ENCODE results near the gene ADGRG3. TPM values are rescaled to one million over a fixed set of nuclear protein-coding genes. Genes with fewer than 3 reads are reported as not detected.

Gene ADGRG3
- total RNA-seq, 1 donor from 2014 or later = 0.87 TPM

GRCh38 chr16:57629516-57630406 is 38.3 kb upstream of the ADGRG3 start:
- peak; percentile 62 for DNase-seq (ENCODE audit: missing footprints)
- intact Hi-C loops (cut with DNase I) = loop anchor here (2.0 kb wide), 1 partner anchor 17 kb away; no protein-coding TSS in a partner anchor
- ATAC-seq = no peak

GRCh38 chr16:57630407-57630797 is 37.7 kb upstream of the ADGRG3 start:
- intact Hi-C loops (cut with DNase I) = no loop called here
- DNase-seq (ENCODE audit: missing footprints) (no peak), ATAC-seq (no peak)

- ATAC-seq (no peak), DNase-seq (ENCODE audit: missing footprints) (no peak)
- intact Hi-C loops (cut with DNase I) = no loop called here
Observed at GRCh38 chr16:57630931-57631845, 36.9 kb upstream of the ADGRG3 start.

- intact Hi-C loops (cut with DNase I) = no loop called here
- DNase-seq (ENCODE audit: missing footprints) (no peak), ATAC-seq (no peak)
Observed at GRCh38 chr16:57632568-57632967, 35.5 kb upstream of the ADGRG3 start.

GRCh38 chr16:57633383-57634064 is 34.6 kb upstream of the ADGRG3 start:
- intact Hi-C loops (cut with DNase I) = no loop called here
- ATAC-seq (no peak), DNase-seq (ENCODE audit: missing footprints) (no peak)

GRCh38 chr16:57634171-57634570 is 33.9 kb upstream of the ADGRG3 start:
- no peak for ATAC-seq
- intact Hi-C loops (cut with DNase I) = no loop called here
- peak; percentile 57 for DNase-seq (ENCODE audit: missing footprints)

- intact Hi-C loops (cut with DNase I) = no loop called here
- ATAC-seq (no peak), DNase-seq (ENCODE audit: missing footprints) (no peak)
Observed at GRCh38 chr16:57635266-57636097, 32.6 kb upstream of the ADGRG3 start.

- DNase-seq (ENCODE audit: missing footprints) (no peak), ATAC-seq (no peak)
- intact Hi-C loops (cut with DNase I) = no loop called here
Observed at GRCh38 chr16:57636184-57636583, 31.9 kb upstream of the ADGRG3 start.

- intact Hi-C loops (cut with DNase I) = loop anchor here (1.0 kb wide), 1 partner anchor 9 kb away; no protein-coding TSS in a partner anchor
- DNase-seq (ENCODE audit: missing footprints) (no peak), ATAC-seq (no peak)
Observed at GRCh38 chr16:57637020-57637419, 31.1 kb upstream of the ADGRG3 start.

- no peak for DNase-seq (ENCODE audit: missing footprints)
- intact Hi-C loops (cut with DNase I) = loop anchor here (1.0 kb wide), 1 partner anchor 9 kb away; no protein-coding TSS in a partner anchor
- peak; percentile 15 for ATAC-seq
Observed at GRCh38 chr16:57637424-57637823, 30.7 kb upstream of the ADGRG3 start.

- DNase-seq (ENCODE audit: missing footprints) (no peak), ATAC-seq (no peak)
- intact Hi-C loops (cut with DNase I) = loop anchor here (1.0 kb wide), 1 partner anchor 8 kb away; no protein-coding TSS in a partner anchor
Observed at GRCh38 chr16:57637965-57638364, 30.1 kb upstream of the ADGRG3 start.

- ATAC-seq = no peak
- no peak for DNase-seq (ENCODE audit: missing footprints)
- intact Hi-C loops (cut with DNase I) = no loop called here
Observed at GRCh38 chr16:57638381-57638780, 29.7 kb upstream of the ADGRG3 start.

GRCh38 chr16:57639172-57639887 is 28.8 kb upstream of the ADGRG3 start:
- no peak for ATAC-seq
- intact Hi-C loops (cut with DNase I) = no loop called here

GRCh38 chr16:57640185-57640584 is 27.9 kb upstream of the ADGRG3 start:
- DNase-seq (ENCODE audit: missing footprints) (no peak), ATAC-seq (no peak)
- intact Hi-C loops (cut with DNase I) = no loop called here

More at GRCh38 chr16:57639172-57639887, 28.8 kb upstream of the ADGRG3 start:
- DNase-seq (ENCODE audit: missing footprints) = peak; percentile 73

- DNase-seq (ENCODE audit: missing footprints) (peak; percentile 57), ATAC-seq (peak; percentile 51)
- intact Hi-C loops (cut with DNase I) = no loop called here
Observed at GRCh38 chr16:57640612-57641011, 27.5 kb upstream of the ADGRG3 start.

GRCh38 chr16:57642160-57643135 is 25.7 kb upstream of the ADGRG3 start:
- ATAC-seq (no peak), DNase-seq (ENCODE audit: missing footprints) (no peak)
- intact Hi-C loops (cut with DNase I) = no loop called here

Data from Right ventricle myocardium inferior (tissue), 1 donor.